HG03521 (cell line): Measurements from ENCODE around the gene TMEM134.

Experiments used
- ATAC-seq: cut with Tn5 transposase; IDR thresholded peaks from one replicate; pipeline ENCODE4 v1.9.1; 2021; ENCODE audit warnings: mild to moderate bottlenecking, moderate library complexity; ENCODE audit not compliant: unreplicated experiment

TMEM134 gene

DNA sequence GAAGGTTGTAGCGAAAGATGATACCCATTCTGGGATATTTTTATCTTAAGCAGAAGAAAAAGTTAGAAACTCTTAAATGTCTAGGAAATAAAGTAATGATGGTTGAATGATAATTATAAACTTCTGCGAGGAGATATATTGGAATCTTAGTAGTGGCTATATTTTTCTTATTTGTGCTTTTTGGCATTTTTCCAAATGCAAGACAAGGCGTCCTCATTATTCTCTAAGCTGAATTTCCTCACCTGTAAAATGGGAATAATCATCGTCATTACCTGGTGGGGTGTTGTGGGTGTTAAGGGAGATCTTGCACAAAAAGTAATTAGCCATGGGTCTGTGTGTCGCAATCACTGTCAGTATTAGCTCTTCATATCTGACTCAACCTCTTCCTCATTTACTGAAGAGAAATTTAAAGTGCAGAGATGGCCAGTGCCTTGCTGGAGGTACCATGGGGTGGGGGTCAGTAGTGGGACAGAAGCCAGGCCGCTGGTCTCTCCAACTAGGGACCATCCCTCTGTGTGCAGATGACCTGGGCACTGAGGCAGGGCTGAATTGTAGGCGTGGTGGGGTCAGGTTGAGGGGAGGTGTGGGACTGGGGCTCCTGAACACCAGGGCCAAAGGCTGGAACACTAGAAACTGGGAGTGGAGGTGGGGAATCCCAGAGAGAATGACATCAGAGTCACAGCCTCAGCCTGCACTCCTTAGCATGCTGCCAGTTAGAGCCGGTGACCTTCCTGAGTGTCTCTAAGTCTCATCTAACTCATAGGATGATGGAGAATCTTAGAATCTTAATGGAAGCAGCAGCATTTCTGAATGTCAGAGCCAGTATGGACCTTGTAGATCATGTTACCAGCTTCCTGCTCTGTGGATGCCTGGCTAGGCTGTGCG is 32.0 kb upstream of the TMEM134 start:
- ATAC-seq = no peak

DNA sequence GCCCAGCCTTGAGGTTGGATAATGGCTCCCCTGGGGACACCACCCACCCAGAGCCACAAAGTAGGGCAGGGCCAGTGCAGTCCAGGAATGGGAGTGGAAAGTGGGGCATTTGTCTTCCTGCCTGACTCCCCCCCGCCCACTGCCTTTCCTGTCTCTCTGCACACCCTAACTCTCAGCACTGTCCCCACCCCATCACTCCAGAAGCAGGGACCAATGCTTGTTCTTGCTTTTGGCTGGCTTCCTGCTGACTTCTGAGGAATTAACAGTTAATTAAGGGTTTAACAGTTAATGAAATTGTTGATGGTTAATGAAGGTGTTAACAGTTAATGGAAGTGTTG is 31.4 kb upstream of the TMEM134 start:
- ATAC-seq = no peak

DNA sequence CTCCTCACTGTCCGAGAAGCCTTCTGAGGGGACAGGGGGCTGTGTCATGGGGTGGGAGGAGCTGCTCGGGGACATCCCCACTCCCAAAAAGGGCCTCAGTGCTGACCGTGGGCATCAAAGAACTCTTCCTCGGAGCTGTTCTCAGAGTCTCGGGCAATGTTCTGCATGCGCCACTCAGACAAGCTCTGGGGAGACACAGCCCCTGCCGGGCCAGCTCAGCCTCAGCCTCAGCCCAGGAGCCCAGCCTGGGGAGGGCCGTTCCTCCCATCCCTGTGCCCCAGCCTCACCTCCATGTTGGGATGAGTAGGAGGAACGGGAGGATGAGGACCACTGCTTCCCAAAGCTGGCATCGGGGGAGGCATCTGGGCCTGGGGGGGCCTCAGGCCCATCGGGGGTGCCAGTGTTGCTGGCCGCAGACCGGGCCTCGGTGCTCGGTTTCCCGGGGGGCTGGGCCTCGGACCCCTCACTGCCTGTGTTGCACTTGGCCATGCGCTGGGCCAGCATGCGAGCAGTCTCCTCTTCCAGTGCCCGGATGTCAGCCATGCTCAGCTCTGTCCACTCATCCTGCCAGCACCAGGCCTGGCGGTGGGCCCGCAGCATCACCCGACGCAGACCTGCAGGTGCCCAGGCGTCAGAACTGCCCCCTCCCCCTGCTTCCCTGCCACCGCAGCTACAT is 30.9 kb upstream of the TMEM134 start:
- ATAC-seq = no peak

GRCh38 chr11:67498544-67498972 is 29.5 kb upstream of the TMEM134 start:
- no peak for ATAC-seq

DNA sequence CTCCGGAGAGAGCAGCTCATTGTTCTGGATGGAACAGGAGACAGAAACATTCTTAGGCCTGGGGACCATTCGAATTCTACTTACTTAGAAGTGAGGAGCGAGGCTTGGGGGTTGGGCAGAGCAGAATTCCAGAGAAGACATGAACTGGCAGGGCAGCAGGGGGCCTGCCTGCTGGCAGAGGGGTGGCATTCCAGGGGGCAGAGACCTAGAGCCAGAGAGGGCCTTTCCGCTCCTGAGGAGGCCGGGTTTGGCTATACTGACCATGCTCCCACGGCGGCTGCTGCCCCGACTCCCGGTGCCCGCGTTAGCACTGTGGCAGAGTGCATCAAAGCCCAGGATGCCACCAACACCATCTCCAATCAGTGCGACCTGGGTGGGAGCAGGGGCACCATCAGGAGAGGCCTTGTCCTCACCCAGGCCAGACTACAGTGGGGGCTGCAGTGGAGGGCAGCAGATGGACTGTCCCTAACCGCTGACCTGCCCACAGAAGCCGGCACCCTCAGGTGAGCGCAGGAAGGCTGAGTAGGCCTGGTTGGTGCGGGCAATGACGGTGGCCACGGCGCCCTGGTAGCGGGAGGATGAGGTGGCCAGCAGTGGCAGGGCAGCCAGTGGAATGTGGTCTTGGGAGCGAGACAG is 28.7 kb upstream of the TMEM134 start:
- ATAC-seq = no peak

- ATAC-seq = no peak
These were observed 27.1 kb upstream of the TMEM134 start for GRCh38 chr11:67496113-67496512.

GRCh38 chr11:67495234-67496005 is 26.4 kb upstream of the TMEM134 start:
- no peak for ATAC-seq

DNA sequence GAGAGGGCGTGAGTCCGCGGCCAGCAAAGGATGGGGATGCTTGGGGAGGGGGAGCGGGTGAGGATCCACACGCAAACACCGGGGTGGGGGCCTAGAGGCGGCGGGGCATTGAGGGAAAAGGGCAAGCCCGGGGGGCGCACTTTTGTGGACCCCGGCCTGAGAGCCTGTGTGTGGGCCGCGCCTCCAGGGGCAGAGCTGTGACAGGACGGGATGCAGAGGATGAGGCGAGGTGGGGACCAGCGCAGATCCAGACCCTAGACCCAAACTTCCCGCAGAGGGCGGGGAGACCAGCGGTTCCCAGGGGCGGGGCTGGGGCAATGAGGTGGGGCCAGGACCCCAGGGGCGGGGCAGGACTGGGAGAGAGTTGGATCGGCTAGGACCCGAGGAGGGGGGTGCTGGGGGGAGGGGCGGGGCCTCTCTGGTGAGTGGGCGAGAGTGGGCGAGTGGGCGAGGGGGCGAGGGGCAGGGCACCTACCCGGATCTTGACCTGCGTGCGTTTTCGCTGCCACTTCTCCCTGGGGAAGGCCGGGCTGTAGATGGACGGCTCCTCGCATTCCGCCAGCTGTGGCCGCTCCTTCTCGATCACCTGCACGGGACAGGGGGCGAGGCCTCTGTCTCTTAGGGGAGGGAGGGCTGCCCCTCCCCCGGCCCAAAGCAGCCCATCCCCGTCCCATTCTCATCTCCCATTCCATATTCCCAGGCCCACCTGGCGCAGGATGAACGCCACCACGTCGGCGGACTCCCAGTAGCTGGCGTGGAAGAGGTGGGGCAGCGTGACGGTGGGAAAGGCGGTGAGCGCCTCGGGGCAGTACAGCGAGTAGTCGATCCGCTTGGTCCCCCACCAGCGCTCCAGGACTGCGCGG is 25.6 kb upstream of the TMEM134 start:
- ATAC-seq = no peak

- ATAC-seq = no peak
These were observed 24.7 kb upstream of the TMEM134 start for GRCh38 chr11:67493548-67494370.

DNA sequence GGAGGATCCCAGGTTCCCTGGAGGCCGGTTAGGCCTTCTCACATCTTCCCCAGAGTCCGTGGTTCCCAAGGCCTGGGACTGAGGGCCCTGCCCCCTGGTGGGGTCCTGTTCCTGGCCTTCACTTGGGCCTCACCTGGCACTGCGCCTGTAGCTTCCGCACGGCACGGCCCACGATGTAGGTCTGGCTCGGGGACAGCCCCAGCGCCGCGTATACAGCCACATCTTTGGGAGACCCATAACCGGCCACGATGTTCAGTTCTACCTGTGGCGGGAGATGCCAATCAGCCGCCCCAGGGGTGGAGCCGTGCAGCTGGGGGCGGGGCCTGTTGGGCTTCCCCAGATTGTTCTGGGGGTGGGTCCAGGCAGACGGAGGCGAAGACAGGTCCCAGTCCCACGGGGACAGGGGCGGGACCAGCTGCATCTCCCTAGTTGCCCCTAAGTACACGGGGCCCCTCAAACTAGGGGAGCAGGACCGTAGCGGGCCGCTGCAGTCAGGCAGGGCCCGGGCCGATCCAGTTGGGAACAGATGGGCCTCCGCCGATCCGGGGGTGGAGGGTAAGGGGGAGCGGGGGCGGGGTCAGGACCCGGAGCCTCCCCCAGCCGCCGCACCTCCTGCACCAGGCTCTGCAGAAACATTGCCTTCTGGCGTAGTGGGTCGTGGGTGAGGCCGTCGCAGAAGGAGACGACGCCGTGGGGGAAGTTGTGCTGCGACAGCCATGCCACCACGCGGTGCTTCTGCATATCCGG is 23.9 kb upstream of the TMEM134 start:
- ATAC-seq = no peak

- ATAC-seq = no peak
These were observed 23.1 kb upstream of the TMEM134 start for GRCh38 chr11:67492069-67492727.

DNA sequence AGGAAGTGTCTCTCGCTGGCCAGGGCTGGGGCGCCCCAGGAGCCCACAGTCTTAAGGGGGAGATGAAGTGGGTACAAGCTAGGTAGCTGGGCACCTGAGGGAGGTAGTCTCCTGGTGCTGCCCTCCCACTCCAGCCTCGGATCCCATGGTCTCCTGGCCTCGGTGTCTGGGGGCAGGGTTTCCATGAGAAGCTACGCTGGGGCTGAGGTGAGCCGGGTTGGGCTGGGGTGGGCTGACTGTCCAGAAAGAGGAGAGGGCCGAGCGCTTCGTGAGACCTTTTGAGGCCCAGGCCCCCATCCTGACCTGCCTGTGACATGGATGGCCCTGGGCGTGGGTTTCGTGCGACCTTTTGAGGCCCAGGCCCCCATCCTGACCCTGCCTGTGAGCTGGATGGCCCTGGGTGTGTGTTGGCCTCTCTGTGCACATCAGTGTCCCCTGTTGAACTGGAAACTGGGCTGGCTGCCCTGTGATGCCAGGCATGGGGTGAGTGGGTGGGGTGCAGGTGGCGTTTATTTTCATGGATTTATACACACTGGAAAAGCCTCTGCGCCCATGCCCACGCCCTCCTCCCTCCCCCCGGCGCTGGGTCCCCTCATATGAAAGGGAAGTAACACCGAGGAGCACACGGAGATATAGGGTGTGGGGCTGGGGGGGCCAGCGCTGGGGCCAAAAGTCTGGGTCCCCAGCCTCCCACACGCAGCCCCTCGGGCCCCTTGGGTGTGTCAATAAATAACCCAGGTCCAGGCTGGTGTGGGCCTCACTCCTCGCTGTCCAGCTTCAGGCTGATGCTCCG is 22.4 kb upstream of the TMEM134 start:
- no peak for ATAC-seq

DNA sequence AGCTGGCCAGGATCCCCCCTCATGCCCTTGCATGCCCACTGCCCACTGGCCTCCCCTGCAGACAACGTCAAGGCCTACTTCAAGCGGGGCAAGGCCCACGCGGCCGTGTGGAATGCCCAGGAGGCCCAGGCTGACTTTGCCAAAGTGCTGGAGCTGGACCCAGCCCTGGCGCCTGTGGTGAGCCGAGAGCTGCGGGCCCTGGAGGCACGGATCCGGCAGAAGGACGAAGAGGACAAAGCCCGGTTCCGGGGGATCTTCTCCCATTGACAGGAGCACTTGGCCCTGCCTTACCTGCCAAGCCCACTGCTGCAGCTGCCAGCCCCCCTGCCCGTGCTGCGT is 21.6 kb upstream of the TMEM134 start:
- ATAC-seq = no peak

GRCh38 chr11:67489885-67490726 is 21.1 kb upstream of the TMEM134 start:
- no peak for ATAC-seq

- no peak for ATAC-seq
These were observed 20.3 kb upstream of the TMEM134 start for GRCh38 chr11:67489203-67489884.
